Measurements from ENCODE around the gene ELOVL2.
"Not testable (repeated sequence)": the region's sequence is repeated elsewhere in the genome, so short reads cannot be mapped to it uniquely, and the experiment has no call there.

The ELOVL2 gene

GRCh38 chr6:11018225-11018624 lies 25.9 kb downstream of the ELOVL2 start:
- DNase-seq, result peak; percentile 55

GRCh38 chr6:11017090-11017489 lies 27.0 kb downstream of the ELOVL2 start:
- DNase-seq, result no peak

- DNase-seq, result no peak
Observed at GRCh38 chr6:11016452-11016851, 27.7 kb downstream of the ELOVL2 start.

DNA sequence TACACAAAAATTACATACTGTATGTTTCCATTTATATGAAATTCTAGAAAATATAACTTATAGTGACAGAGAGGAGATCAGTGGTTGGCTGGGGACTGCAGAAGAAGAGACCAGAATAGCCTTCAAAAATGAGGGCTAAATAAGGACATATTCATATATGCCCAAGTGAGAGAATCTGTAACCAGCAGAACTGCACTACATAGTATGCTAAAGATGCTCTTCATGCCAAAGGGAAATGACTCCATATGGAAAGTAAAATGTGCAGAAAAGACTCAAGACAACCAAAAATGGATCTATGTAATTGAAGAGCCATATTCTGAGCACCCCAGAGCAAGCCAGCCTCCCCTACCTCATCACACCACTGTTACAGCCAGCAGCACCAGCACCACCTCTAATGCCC lies 29.0 kb downstream of the ELOVL2 start:
- no peak for DNase-seq

DNA sequence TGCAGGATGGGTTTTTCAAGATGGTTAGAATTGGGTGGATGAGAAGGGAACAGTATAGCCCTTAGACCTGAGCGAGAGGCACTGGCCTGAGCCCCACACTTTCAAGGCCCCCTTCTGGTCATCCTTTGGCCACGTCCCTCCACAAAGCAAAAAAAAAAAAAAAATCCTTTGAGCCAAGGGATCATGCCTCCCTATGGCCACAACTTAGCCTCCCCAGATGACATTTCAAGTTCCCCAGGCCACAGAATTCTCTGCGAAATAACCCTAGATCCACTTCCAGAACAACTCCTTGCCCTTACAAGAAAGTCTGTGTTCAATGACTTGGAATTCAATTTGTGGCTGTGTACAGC lies 30.4 kb downstream of the ELOVL2 start:
- no peak for DNase-seq

- no peak for DNase-seq
Observed at GRCh38 chr6:11012976-11013720, 31.0 kb downstream of the ELOVL2 start.

GRCh38 chr6:11012295-11012754 lies 31.8 kb downstream of the ELOVL2 start:
- DNase-seq, result no peak

DNA sequence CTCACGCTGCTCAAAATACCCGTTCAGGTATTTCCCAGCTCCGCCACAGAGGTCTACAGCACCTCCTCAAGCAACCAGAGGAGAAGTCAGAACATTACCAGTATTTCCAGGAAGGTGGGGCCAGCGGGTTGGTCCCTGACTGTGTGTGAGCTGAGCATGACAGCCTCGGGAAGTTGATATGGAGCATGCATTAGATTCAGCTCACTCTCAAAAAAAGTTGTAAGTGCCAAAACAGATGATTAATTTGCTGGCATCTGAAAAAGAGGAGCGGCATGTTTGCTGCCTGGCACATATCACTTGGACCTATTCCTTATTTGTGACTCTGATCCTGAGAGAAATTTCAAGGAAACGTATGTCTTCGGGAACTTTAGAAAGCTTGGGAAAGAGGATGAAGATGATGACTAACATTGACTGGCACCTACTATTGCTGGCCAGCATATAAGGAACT lies 32.3 kb downstream of the ELOVL2 start:
- DNase-seq, result peak; percentile 50

GRCh38 chr6:11009353-11009752 lies 34.8 kb downstream of the ELOVL2 start:
- no peak for DNase-seq

DNA sequence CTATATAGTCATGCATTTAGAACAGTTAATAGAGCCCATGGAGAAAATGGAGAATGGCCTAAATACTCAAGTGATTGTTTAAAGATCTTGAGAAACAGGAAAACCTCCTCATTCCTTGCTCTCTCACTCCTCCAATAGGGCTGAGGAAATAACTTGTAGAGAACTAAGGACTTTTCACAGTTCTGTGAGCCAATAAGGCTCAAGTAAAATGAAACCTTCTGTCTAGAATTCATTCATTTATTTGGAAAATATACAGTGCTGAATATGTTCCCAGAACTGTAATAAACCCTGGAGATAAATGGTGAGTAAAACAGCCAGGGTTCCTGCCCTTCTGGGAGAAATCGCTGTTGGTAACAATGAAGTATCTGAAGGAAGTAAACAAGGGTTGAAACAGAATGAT lies 35.3 kb downstream of the ELOVL2 start:
- DNase-seq, result no peak

GRCh38 chr6:11007715-11008608 lies 36.1 kb downstream of the ELOVL2 start:
- no peak for DNase-seq

DNA sequence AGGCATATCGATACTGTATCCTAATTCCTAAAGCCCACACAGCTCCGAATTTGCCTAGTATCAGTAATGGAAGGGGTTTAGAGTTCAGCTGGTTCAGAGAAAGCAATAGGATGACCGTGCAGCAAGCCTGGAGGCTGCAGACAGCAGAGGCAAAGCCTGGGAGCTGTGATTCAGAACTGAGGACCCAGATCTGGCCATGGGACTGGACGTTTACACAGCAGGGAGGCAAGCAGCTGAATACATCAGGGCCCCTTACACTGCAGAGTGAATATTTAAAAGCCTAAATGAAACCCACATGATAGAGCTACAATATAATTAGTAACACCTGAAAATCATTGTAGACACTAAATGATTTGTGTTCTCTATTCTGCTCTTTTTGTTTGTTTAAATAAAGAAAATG lies 38.0 kb downstream of the ELOVL2 start:
- no peak for DNase-seq

DNA sequence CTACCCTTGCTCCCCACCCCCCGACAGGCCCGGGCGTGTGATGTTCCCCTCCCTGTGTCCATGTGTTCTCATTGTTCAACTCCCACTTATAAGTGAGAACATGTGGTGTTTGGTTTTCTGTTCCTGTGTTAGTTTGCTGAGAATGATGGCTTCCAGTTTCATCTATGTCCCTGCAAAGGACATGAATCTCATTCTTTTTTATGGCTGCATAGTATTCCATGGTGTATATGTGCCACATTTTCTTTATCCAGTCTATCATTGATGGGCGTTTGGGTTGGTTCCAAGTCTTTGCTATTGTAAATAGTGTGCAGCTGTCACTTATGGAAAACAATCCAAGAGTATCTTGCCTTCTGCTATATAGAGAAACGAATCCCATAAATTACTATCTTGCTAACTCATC lies 40.8 kb downstream of the ELOVL2 start:
- DNase-seq, result not testable (repeated sequence)

DNA sequence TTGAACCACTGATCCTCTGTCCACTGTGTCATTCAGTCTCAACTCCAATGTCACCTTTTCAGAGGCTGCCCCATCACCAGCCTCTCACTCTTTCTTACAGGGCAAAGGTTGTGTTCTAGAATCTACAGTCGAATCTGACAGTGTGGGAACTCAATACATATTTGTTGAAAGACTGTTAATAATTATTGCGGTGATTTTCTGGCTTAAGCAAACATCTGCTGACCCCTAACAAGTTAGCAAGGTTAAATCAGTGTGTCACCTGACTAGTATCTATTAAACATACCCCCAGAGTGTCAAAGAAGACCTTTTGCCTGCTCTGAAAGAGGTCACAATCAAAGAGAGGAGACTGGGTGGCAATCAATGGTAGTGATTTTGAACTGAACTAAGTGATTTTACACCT lies 41.9 kb downstream of the ELOVL2 start:
- DNase-seq, result no peak

GRCh38 chr6:10999994-11000393 lies 44.1 kb downstream of the ELOVL2 start:
- DNase-seq, result no peak

GRCh38 chr6:10995114-10995707 lies 48.9 kb downstream of the ELOVL2 start:
- DNase-seq, result no peak

- no peak for DNase-seq
Observed at GRCh38 chr6:10993896-10994295, 50.2 kb downstream of the ELOVL2 start.

DNA sequence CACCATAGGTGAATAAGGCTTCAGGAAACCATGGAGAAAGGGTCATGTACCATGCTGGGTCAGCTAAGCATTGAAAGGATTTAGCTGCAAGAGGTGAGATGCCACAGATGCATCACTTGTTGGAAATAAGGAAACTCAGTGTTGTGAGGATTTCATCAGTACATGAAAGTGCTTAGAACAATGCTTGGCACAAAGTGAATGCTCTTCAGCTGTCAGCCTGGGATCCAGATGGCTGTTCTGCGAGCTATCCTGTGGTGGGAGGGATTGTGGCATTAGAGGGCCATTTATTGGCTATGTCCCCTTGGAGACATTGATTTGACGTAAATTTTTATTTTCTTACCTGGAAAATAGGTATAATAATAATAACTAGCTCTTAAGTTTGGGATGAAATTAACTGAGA lies 53.0 kb downstream of the ELOVL2 start:
- DNase-seq, result no peak

DNA sequence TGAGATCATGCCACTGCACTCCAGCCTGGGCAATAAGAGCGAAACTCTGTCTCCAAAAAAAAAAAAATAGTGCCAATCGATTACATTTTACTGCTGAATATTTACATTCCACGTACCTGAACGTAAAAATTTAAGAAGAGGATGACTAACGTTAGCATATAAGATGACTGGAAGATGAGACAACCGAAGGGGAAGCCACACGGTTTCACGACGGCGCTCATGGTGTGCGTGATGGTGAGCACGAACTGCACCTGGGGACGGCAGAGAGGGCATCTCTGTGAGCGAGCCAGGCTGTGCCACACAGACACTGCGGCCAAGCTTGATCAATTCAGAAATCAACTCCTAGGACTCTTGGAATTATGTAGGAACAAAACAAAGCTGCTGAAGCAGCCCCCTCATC lies 54.5 kb downstream of the ELOVL2 start:
- no peak for DNase-seq

DNA sequence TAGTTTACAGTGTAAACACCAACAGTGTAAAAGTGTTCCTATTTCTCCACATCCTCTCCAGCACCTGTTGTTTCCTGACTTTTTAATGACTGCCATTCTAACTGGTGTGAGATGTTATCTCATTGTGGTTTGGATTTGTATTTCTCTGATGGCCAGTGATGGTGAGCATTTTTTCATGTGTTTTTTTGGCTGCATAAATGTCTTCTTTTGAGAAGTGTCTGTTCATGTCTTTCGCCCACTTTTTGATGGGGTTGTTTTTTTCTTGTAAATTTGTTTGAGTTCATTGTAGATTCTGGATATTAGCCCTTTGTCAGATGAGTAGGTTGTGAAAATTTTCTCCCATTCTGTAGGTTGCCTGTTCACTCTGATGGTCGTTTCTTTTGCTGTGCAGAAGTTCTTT lies 59.1 kb downstream of the ELOVL2 start:
- DNase-seq, result not testable (repeated sequence)

- no peak for DNase-seq
Observed at GRCh38 chr6:10981409-10981808, 62.7 kb downstream of the ELOVL2 start.

DNA sequence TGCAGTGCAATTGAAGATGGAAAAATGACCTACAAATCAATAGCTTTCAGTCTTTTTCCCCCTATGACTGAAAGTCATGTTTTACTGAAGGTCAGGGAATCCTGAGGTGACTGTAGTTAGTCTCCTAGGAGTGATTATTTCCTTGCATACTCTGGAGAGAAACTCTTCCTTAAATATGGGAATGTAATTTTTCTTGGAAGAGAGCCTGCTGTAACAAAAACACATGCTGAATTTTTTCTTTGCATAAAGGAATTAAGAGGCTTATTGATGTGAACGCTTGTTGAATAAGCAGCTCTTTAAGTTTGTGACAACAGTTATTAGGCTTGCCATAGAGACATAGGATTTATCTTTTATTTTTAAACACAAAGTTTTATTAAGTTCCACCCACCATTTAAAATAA lies 64.5 kb downstream of the ELOVL2 start:
- DNase-seq, result no peak

- no peak for DNase-seq
Observed at GRCh38 chr6:10977231-10977968, 66.7 kb downstream of the ELOVL2 start.

Data from OCI-M1 (cell line).